SK-N-SH treated with all-trans-retinoic acid at 6 μM for 48 hours (cell line): ENCODE data around the gene GPSM1.

Experiments
- ATAC-seq: fragments of 200-7000 bp; cut with Tn5 transposase; 3 replicates; pipeline ENCODE4 v1.9.1; 2020; ENCODE audit warnings: mild to moderate bottlenecking, moderate library complexity
- ARNTL ChIP-seq: fragments of 450-650 bp; formaldehyde crosslinking; IDR thresholded peaks from 2 replicates; pipeline ENCODE4 v1.5.0; 2020; ENCODE audit warnings: low read depth, mild to moderate bottlenecking, moderate library complexity, borderline replicate concordance
- BACH2 ChIP-seq: fragments of 250-450 bp; sonication (Bioruptor Pico); IDR thresholded peaks from 2 replicates; pipeline ENCODE4 v1.9.0; 2021; ENCODE audit warnings: mild to moderate bottlenecking, borderline replicate concordance
- CSDC2 ChIP-seq: fragments of 250-450 bp; sonication (Bioruptor Pico); IDR thresholded peaks from 2 replicates; pipeline ENCODE4 v1.5.0; 2020; ENCODE audit warnings: mild to moderate bottlenecking, moderate library complexity
- ESRRG ChIP-seq: fragments of 250-450 bp; sonication (Bioruptor Pico); IDR thresholded peaks from 2 replicates; pipeline ENCODE4 v1.6.1; 2021; ENCODE audit warnings: mild to moderate bottlenecking
- GLIS3 ChIP-seq: fragments of 250-450 bp; sonication (Bioruptor Pico); IDR thresholded peaks from 2 replicates; pipeline ENCODE4 v1.5.0; 2020; ENCODE audit warnings: mild to moderate bottlenecking, moderate library complexity
- ISL1 ChIP-seq: fragments of 250-450 bp; sonication (Bioruptor Pico); IDR thresholded peaks from 2 replicates; pipeline ENCODE4 v2.1.2; 2022; ENCODE audit warnings: mild to moderate bottlenecking, moderate library complexity
- OSR1 ChIP-seq: fragments of 250-450 bp; sonication (Bioruptor Pico); IDR thresholded peaks from 2 replicates; pipeline ENCODE4 v1.8.0; 2022; ENCODE audit warnings: moderate library complexity, mild to moderate bottlenecking, inconsistent platforms
- PPARA ChIP-seq: fragments of 250-450 bp; sonication (Bioruptor Pico); IDR thresholded peaks from 2 replicates; pipeline ENCODE4 v1.5.0; 2020; ENCODE audit warnings: mild to moderate bottlenecking, borderline replicate concordance
- RARB ChIP-seq: fragments of 250-450 bp; sonication (Bioruptor Pico); IDR thresholded peaks from 2 replicates; pipeline ENCODE4 v1.8.0; 2021; ENCODE audit warnings: mild to moderate bottlenecking, moderate library complexity
- SNAI2 ChIP-seq: fragments of 250-450 bp; sonication (Bioruptor Pico); IDR thresholded peaks from 2 replicates; pipeline ENCODE4 v1.5.0; 2020; ENCODE audit warnings: mild to moderate bottlenecking, moderate library complexity
- TCF4 ChIP-seq: fragments of 250-450 bp; sonication (Bioruptor Pico); IDR thresholded peaks from 2 replicates; pipeline ENCODE4 v1.8.0; 2021; ENCODE audit warnings: mild to moderate bottlenecking, moderate library complexity, borderline replicate concordance
- ZFP3 ChIP-seq: fragments of 250-450 bp; sonication (Bioruptor Pico); IDR thresholded peaks from 2 replicates; pipeline ENCODE4 v1.5.0; 2020; ENCODE audit warnings: mild to moderate bottlenecking, moderate library complexity
- ZFP30 ChIP-seq: fragments of 450-650 bp; formaldehyde crosslinking; IDR thresholded peaks from 2 replicates; pipeline ENCODE4 v1.5.0; 2022; ENCODE audit warnings: mild to moderate bottlenecking, moderate library complexity
- ZNF565 ChIP-seq: fragments of 450-650 bp; formaldehyde crosslinking; conservative IDR thresholded peaks from 2 replicates; pipeline ENCODE4 v1.5.0; 2020; ENCODE audit warnings: low read depth, mild to moderate bottlenecking, moderate library complexity
- ZNF70 ChIP-seq: fragments of 450-650 bp; formaldehyde crosslinking; IDR thresholded peaks from 2 replicates; pipeline ENCODE4 v1.5.0; 2020; ENCODE audit warnings: mild to moderate bottlenecking, moderate library complexity
- ZNF8 ChIP-seq: fragments of 450-650 bp; formaldehyde crosslinking; IDR thresholded peaks from 2 replicates; pipeline ENCODE4 v1.5.0; 2020; ENCODE audit warnings: mild to moderate bottlenecking, moderate library complexity
- TF ChIP-seq, protein P1 (sequence below): fragments of 250-450 bp; sonication (Bioruptor Pico); IDR thresholded peaks from 2 replicates; pipeline ENCODE4 v1.8.0; 2021; ENCODE audit warnings: low read depth, mild to moderate bottlenecking, moderate library complexity, borderline replicate concordance
- TF ChIP-seq, protein P2 (sequence below): fragments of 250-450 bp; sonication (Bioruptor Pico); IDR thresholded peaks from 2 replicates; pipeline ENCODE4 v1.5.1; 2021; ENCODE audit warnings: mild to moderate bottlenecking, moderate library complexity
- TF ChIP-seq, protein P3 (sequence below): fragments of 250-450 bp; sonication (Bioruptor Pico); IDR thresholded peaks from 2 replicates; pipeline ENCODE4 v1.8.0; 2020; ENCODE audit warnings: mild to moderate bottlenecking, moderate library complexity, borderline replicate concordance

The GPSM1 gene

GRCh38 chr9:136345281-136346156 lies 18.2 kb downstream of the GPSM1 start:
- TF ChIP-seq ZNF8 (CRISPR knock-in tag) (no peak), ZNF565 (CRISPR knock-in tag) (no peak), ZFP3 (no peak), PPARA (CRISPR knock-in tag) (no peak), CSDC2 (CRISPR knock-in tag) (no peak), ZFP30 (CRISPR knock-in tag) (no peak), OSR1 (CRISPR knock-in tag) (no peak), TCF4 (CRISPR knock-in tag) (no peak), RARB (CRISPR knock-in tag) (no peak), ARNTL (CRISPR knock-in tag) (no peak), ZNF70 (CRISPR knock-in tag) (no peak), GLIS3 (CRISPR knock-in tag) (no peak)
- TF ChIP-seq, protein P1, sequence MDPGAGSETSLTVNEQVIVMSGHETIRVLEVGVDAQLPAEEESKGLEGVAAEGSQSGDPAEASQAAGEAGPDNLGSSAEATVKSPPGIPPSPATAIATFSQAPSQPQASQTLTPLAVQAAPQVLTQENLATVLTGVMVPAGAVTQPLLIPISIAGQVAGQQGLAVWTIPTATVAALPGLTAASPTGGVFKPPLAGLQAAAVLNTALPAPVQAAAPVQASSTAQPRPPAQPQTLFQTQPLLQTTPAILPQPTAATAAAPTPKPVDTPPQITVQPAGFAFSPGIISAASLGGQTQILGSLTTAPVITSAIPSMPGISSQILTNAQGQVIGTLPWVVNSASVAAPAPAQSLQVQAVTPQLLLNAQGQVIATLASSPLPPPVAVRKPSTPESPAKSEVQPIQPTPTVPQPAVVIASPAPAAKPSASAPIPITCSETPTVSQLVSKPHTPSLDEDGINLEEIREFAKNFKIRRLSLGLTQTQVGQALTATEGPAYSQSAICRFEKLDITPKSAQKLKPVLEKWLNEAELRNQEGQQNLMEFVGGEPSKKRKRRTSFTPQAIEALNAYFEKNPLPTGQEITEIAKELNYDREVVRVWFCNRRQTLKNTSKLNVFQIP = no peak
- TF ChIP-seq, protein P2, sequence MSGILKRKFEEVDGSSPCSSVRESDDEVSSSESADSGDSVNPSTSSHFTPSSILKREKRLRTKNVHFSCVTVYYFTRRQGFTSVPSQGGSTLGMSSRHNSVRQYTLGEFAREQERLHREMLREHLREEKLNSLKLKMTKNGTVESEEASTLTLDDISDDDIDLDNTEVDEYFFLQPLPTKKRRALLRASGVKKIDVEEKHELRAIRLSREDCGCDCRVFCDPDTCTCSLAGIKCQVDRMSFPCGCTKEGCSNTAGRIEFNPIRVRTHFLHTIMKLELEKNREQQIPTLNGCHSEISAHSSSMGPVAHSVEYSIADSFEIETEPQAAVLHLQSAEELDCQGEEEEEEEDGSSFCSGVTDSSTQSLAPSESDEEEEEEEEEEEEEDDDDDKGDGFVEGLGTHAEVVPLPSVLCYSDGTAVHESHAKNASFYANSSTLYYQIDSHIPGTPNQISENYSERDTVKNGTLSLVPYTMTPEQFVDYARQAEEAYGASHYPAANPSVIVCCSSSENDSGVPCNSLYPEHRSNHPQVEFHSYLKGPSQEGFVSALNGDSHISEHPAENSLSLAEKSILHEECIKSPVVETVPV = no peak
- ATAC-seq = peak; percentile 69

GRCh38 chr9:136346157-136346481 lies 18.8 kb downstream of the GPSM1 start:
- no peak; the same call in 2 of the 3 replicates for ATAC-seq
- no peak for TF ChIP-seq BACH2 (CRISPR knock-in tag)
- TF ChIP-seq SNAI2 = no peak
- no peak for TF ChIP-seq PPARA (CRISPR knock-in tag)
- TF ChIP-seq, protein P2 = no peak
- TF ChIP-seq, protein P3, sequence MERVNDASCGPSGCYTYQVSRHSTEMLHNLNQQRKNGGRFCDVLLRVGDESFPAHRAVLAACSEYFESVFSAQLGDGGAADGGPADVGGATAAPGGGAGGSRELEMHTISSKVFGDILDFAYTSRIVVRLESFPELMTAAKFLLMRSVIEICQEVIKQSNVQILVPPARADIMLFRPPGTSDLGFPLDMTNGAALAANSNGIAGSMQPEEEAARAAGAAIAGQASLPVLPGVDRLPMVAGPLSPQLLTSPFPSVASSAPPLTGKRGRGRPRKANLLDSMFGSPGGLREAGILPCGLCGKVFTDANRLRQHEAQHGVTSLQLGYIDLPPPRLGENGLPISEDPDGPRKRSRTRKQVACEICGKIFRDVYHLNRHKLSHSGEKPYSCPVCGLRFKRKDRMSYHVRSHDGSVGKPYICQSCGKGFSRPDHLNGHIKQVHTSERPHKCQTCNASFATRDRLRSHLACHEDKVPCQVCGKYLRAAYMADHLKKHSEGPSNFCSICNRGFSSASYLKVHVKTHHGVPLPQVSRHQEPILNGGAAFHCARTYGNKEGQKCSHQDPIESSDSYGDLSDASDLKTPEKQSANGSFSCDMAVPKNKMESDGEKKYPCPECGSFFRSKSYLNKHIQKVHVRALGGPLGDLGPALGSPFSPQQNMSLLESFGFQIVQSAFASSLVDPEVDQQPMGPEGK (CRISPR knock-in tag) = no peak
- TF ChIP-seq ISL1 (CRISPR knock-in tag) = no peak
- TF ChIP-seq, protein P1 = no peak
- no peak for TF ChIP-seq TCF4 (CRISPR knock-in tag)
- no peak for TF ChIP-seq GLIS3 (CRISPR knock-in tag)

- no peak for TF ChIP-seq ESRRG
- no peak for TF ChIP-seq GLIS3 (CRISPR knock-in tag)
- no peak for TF ChIP-seq CSDC2 (CRISPR knock-in tag)
- TF ChIP-seq BACH2 (CRISPR knock-in tag) = no peak
- no peak for TF ChIP-seq ZNF8 (CRISPR knock-in tag)
- TF ChIP-seq PPARA (CRISPR knock-in tag) = no peak
- TF ChIP-seq, protein P1 = no peak
- no peak for ATAC-seq
Measured at GRCh38 chr9:136346927-136347465, 19.7 kb downstream of the GPSM1 start.
